ENCODE data around the gene FXR2. TPM values are rescaled to one million over a fixed set of nuclear protein-coding genes. Genes with fewer than 3 reads are reported as not detected.

The FXR2 gene
- total RNA-seq, 1 experiment from 2014 or later = 36.4 TPM

DNA sequence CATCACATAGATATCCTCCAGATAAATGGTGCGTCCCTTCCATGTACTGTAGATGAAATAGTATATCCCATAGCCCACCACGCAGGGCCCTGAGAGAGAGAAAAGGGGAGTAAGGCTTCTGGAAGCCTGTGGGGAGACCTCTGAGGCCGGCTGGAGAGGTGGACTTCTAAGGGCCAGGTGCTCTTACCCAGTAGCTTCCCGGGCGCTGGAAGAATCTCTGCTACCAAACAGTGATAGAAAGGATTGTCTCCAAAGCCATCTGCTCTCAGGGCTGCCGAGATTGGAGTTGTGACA is 12.2 kb upstream of the FXR2 start:
- no peak overlapping the region; the same call in 1 of the 2 replicates for H3K14ac ChIP-seq (ENCODE audit: insufficient read depth, low read length)
- H3K9me3 Mint-ChIP-seq = no peaks in the 10 kb centered on the region
- no peak overlapping the region for H3K27ac ChIP-seq (ENCODE audit: insufficient read length, low read depth, low read length)
- no peak overlapping the region for H3K18ac ChIP-seq (ENCODE audit: insufficient read length, low read depth, low read length)
- H2BK20ac ChIP-seq (ENCODE audit: low read depth, low read length, poor library complexity, severe bottlenecking) = no peak overlapping the region
- H3K23ac ChIP-seq (ENCODE audit: insufficient read length, low read depth, low read length) = no peak overlapping the region
- H3K79me2 ChIP-seq (ENCODE audit: insufficient read depth, low read length) = no peaks in the 10 kb centered on the region
- H3K4me2 ChIP-seq (ENCODE audit: insufficient read depth, insufficient read length, low read length) = peak overlapping the region; percentile 94
- peaks cover 4 to 19% (median 15%) of the 10 kb centered on the region in 3 experiments for H3K36me3 Mint-ChIP-seq (ENCODE audit: insufficient read depth in 1 of 3, low read depth in 3 of 3)
- H4K8ac ChIP-seq (replicated peaks; ENCODE audit: insufficient read length, low read depth, low read length) = no peak overlapping the region
- no peak overlapping the region for H4K5ac ChIP-seq (ENCODE audit: insufficient read length, low read depth, low read length)
- no peaks in the 10 kb centered on the region for H3K9me3 ChIP-seq (ENCODE audit: control insufficient read depth, low read depth, low read length)
- peaks cover 2% of the 10 kb centered on the region; the same call in 1 of the 2 replicates for H3K27me3 Mint-ChIP-seq (ENCODE audit: low read depth)
- H4K20me1 ChIP-seq (ENCODE audit: control insufficient read depth, insufficient read depth, insufficient read length) = no peaks in the 10 kb centered on the region
- DNase-seq = no peak
- H3T11ph ChIP-seq (ENCODE audit: low read length) = no peak overlapping the region
- H2BK5ac ChIP-seq (ENCODE audit: insufficient read length, low read length) = no peak overlapping the region
- no peaks in the 10 kb centered on the region for H3K79me1 ChIP-seq (ENCODE audit: insufficient read depth, low read depth, low read length, poor library complexity, severe bottlenecking)
- H2AK5ac ChIP-seq (ENCODE audit: insufficient read length, low read length) = no peak overlapping the region
- H3K4me3 Mint-ChIP-seq = peak overlapping the region; percentile 90 to 94
- WGBS (ENCODE audit: extremely low coverage, insufficient read length, low lambda C conversion rate) = no CpG with 5 or more reads among the region's 6 CpGs
- no peak overlapping the region for H4K91ac ChIP-seq (ENCODE audit: insufficient read length, low read depth, low read length)
- H3K23me2 ChIP-seq (ENCODE audit: insufficient read length, low read depth, low read length, poor library complexity, severe bottlenecking) = peaks cover 8% of the 10 kb centered on the region
- peak overlapping the region; percentile 80 for H3K9ac ChIP-seq (ENCODE audit: extremely low read depth, insufficient read length, low read length)
- no peak overlapping the region for H2BK120ac ChIP-seq (ENCODE audit: low read depth, low read length, poor library complexity, severe bottlenecking)
- no peak overlapping the region for H3K56ac ChIP-seq (ENCODE audit: insufficient read length, low read depth, low read length)
- no peak overlapping the region for H2AFZ ChIP-seq (ENCODE audit: low read length)
- no peaks in the 10 kb centered on the region for H3K27me3 ChIP-seq (ENCODE audit: insufficient read depth, low read length)
- peak overlapping the region in 2 of 3 experiments; percentile 96; a peak in 4 of 7 replicates for H3K27ac Mint-ChIP-seq
- TF ChIP-seq, protein P1, sequence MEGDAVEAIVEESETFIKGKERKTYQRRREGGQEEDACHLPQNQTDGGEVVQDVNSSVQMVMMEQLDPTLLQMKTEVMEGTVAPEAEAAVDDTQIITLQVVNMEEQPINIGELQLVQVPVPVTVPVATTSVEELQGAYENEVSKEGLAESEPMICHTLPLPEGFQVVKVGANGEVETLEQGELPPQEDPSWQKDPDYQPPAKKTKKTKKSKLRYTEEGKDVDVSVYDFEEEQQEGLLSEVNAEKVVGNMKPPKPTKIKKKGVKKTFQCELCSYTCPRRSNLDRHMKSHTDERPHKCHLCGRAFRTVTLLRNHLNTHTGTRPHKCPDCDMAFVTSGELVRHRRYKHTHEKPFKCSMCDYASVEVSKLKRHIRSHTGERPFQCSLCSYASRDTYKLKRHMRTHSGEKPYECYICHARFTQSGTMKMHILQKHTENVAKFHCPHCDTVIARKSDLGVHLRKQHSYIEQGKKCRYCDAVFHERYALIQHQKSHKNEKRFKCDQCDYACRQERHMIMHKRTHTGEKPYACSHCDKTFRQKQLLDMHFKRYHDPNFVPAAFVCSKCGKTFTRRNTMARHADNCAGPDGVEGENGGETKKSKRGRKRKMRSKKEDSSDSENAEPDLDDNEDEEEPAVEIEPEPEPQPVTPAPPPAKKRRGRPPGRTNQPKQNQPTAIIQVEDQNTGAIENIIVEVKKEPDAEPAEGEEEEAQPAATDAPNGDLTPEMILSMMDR (conservative IDR thresholded peaks at IDR 0.05) = no peak
- H3K4ac ChIP-seq (ENCODE audit: low read depth, low read length) = no peak overlapping the region
- H2BK15ac ChIP-seq (ENCODE audit: low read depth, low read length) = no peak overlapping the region
- H3K4me1 ChIP-seq (ENCODE audit: insufficient read depth, low read length) = no peaks in the 10 kb centered on the region
- H2BK12ac ChIP-seq (ENCODE audit: insufficient read length, low read depth, low read length) = no peak overlapping the region
- peaks cover 10 to 11% of the 10 kb centered on the region in 2 experiments for H3K4me1 Mint-ChIP-seq

Measured in H9 (cell line).